Activated naive CD4-positive, alpha-beta T cell treated with anti-CD3 and anti-CD28 coated beads for 36 hours (primary cell): ENCODE data around the gene ZNF219. TPM values are rescaled to one million over a fixed set of nuclear protein-coding genes. Genes with fewer than 3 reads are reported as not detected.

ENCODE experiments used
- CTCF ChIA-PET: fragments of 350-600 bp; sonication (Branson Sonifier 250); formaldehyde crosslinking; loops from one replicate; lab custom pipeline; 2021; ENCODE audit warnings: antibody characterized with exemption; lab: Charles Lee
- DNase-seq: peaks from one replicate; pipeline ENCODE4 v3.0.0-alpha.2; 2020
- H3K27ac Mint-ChIP-seq: one replicate; pipeline ENCODE4 v1.8.0; 2021; ENCODE audit warnings: mild to moderate bottlenecking, mixed read lengths
- H3K27me3 Mint-ChIP-seq: one replicate; pipeline ENCODE4 v1.8.0; 2021; ENCODE audit warnings: low read depth, mixed read lengths
- H3K36me3 Mint-ChIP-seq: one replicate; pipeline ENCODE4 v1.8.0; 2021; ENCODE audit warnings: low read depth, mixed read lengths
- H3K4me1 Mint-ChIP-seq: one replicate; pipeline ENCODE4 v1.8.0; 2021; ENCODE audit warnings: low read depth, mixed read lengths
- H3K4me3 Mint-ChIP-seq: one replicate; pipeline ENCODE4 v1.8.0; 2021; ENCODE audit warnings: mild to moderate bottlenecking, moderate library complexity, mixed read lengths
- H3K9me3 Mint-ChIP-seq: one replicate; pipeline ENCODE4 v1.8.0; 2021; ENCODE audit warnings: mixed read lengths
- intact Hi-C: fragments of 100-400 bp; cut with micrococcal nuclease; formaldehyde crosslinking; loops from one replicate; pipeline ENCODE4 v1.15.1; 2023
- total RNA-seq, 2 experiments: library from RNA; stranded (reverse); gene quantifications; one replicate each; pipeline ENCODE4 v1.2.3, GENCODE V29; 2021

Gene ZNF219
- total RNA-seq, 2 experiments from 2014 or later, result 8.3 to 9.2 TPM

DNA sequence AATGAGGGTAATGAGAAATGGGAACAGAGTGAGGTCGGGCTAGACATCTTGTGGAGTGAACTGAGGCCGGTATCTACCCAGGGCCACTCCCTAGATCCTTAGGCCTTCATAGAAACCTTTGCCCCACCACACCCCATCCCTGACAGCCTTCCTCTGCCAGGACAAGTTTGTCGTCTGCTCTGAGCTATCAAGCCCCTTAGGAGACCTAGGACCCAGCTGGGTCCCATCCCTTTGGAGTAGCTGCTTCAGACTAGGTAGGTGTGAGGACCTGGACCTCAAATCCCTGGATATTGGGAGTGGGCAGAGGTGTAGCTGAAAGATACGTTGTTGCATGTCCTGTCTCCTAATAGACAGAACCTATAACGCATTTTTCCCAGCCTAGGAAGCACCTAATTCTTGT lies 2.5 kb upstream of the ZNF219 start, which contains the start of gene TMEM253:
Gene TMEM253, plus strand, starts transcription at position 136 of the 400 bp plus-strand sequence. CDS start 278 bp downstream, outside the sequence.
- H3K4me3 Mint-ChIP-seq, result no peak within 1 kb of the TSS
- no peak for DNase-seq
- H3K9me3 Mint-ChIP-seq, result no peaks in the 10 kb centered on the region
- intact Hi-C loops, result loop anchor here (5.0 kb wide), 1 partner anchor 639 kb away; the partner anchor contains the start of gene PIP4P1
- H3K36me3 Mint-ChIP-seq, result no peaks in the 10 kb centered on the region
- peaks cover 28% of the 10 kb centered on the region for H3K4me1 Mint-ChIP-seq
- no peaks in the 10 kb centered on the region for H3K27me3 Mint-ChIP-seq
- CTCF ChIA-PET, result interaction anchor here (0.7 to 12.9 kb wide), 7 partner anchors 6 to 130 kb away, joined by 3 to 260 read pairs (median 26); no protein-coding TSS in a partner anchor
- no peak within 1 kb of the TSS for H3K27ac Mint-ChIP-seq

DNA sequence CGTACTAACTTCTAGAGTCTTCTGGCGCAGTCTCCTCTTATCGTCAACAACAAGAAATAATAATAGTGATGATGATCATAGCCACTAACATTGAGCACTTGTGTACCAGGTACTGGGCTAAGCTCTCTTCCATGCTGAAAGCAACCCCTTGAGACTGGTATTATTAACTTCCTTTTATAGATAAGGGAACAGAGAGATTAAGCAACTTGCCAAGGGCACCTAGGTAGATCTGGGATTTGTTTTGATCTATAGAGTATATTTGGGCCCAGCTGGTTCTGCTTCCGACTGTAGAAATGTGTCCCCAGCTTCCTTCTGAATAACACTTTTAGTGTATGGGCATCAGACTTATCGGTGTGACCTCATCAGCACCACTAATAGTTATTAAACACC lies 1.1 kb upstream of the ZNF219 start:
- peaks cover 26% of the 10 kb centered on the region for H3K4me1 Mint-ChIP-seq

DNA sequence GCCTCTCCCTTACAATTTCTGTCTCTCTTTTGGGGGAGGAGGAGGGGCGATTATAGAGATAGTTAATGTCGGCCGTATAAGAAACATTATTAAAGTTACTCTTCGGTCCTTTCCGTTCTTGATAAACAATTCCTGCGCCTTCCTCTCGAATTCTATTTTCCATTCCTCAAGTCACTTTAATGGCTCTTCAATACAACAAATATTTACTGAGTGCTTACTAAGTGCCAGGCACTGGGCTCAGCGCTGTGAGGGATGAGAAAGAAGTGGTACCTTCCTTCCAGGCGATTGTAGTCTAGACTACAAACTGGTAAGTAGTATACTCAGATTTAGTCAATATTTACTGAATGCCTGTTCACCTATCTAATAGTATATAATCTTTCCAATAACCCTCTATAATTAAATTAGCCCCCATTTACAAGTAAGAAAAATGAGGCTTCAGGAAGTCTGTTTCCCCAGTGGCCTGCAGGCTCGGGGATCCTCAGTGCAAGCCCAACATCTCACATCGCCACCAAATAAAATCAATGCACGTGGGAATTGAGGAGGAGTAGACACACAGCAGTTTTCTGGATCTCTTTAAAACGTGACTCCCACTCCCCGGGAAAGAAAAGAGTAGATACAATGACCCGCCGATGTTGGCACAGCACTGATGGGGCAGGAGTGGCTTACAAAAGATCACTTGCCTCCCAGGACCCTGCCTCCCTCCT lies 589 bp upstream of the ZNF219 start:
- DNase-seq, result no peak
- intact Hi-C loops, result no loop called here
- Mint-ChIP-seq H3K4me1 (peaks cover 24% of the 10 kb centered on the region), H3K27me3 (no peaks in the 10 kb centered on the region), H3K27ac (no peak overlapping the region), H3K9me3 (no peaks in the 10 kb centered on the region), H3K4me3 (peak overlapping the region; percentile 76), H3K36me3 (no peaks in the 10 kb centered on the region)
- CTCF ChIA-PET, result interaction anchor here (0.5 to 12.9 kb wide), 5 partner anchors 10 to 230 kb away, joined by 4 to 260 read pairs (median 4); no protein-coding TSS in a partner anchor

More for the DNA sequence above, 1.1 kb upstream of the ZNF219 start:
- Mint-ChIP-seq H3K9me3 (no peaks in the 10 kb centered on the region), H3K27me3 (no peaks in the 10 kb centered on the region), H3K27ac (no peak overlapping the region), H3K4me3 (peak overlapping the region; percentile 76), H3K36me3 (no peaks in the 10 kb centered on the region)
- CTCF ChIA-PET, result interaction anchor here (0.5 to 12.9 kb wide), 7 partner anchors 5 to 230 kb away, joined by 4 to 260 read pairs (median 4); no protein-coding TSS in a partner anchor
- intact Hi-C loops, result no loop called here
- no peak for DNase-seq

DNA sequence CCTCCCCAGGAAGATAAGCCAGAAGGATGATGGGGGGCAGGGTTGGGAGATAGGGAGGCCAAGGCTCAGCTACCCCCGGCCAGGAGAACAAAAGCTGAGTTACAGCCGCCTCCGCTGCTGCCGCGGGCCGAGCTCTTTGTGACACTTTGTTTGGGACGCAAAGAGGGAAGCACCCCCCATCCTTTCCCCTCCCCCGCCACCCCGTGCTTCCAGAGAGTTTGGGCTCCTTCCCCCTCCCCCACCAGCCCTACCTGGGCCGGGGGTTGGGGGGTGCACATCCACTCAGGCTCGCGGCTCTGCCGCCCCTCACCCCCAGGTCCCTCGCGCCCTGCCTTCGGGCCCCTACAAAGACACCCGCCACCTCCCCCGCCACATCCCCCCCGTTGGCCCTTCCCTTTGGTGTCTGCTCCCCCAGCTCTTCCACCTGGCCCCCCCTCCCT lies 799 bp downstream of the ZNF219 start:
- H3K27me3 Mint-ChIP-seq, result no peaks in the 10 kb centered on the region
- peaks cover 20% of the 10 kb centered on the region for H3K4me1 Mint-ChIP-seq
- no peak overlapping the region for H3K27ac Mint-ChIP-seq
- intact Hi-C loops, result no loop called here
- CTCF ChIA-PET, result interaction anchor here (0.8 to 6.9 kb wide), 6 partner anchors 6 to 84 kb away, joined by 3 to 168 read pairs (median 19); partner anchors contain the start of gene TMEM253
- H3K9me3 Mint-ChIP-seq, result no peaks in the 10 kb centered on the region
- no peaks in the 10 kb centered on the region for H3K36me3 Mint-ChIP-seq
- H3K4me3 Mint-ChIP-seq, result peak overlapping the region; percentile 67
- DNase-seq, result peak; percentile 32

DNA sequence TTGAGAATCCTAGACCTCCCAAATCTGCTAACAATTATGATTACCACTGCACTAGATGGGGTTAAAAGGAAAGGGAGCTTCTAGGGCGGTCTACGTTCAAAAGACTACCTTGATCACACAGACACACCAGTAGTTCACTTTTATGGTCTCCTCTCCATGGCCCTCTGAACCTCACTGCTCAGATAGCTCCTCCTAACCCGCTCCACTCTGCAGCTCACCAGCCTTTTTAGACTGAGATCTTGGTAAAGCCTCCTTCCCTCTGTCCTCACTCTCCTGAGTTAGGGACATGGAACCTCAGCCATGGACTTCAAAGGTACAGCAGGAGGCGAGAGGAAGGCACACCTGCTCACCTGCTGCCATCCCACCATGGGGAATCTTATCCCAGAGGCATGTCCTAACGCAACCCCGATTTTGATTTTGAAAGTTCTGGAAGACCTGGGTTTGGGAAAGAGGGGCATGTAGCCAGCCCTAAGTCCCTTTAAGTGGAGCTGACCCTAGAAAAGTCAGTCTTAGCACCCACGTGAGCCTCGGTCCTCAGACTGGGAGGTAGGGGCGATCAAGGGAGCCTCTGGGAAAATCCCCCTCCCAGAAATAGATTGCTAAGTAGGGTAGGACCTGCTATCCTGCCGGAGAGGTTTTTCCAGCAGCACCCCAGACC lies 1.3 kb downstream of the ZNF219 start:
- Mint-ChIP-seq H3K9me3 (no peaks in the 10 kb centered on the region), H3K36me3 (no peaks in the 10 kb centered on the region), H3K27ac (no peak overlapping the region), H3K4me1 (peaks cover 18% of the 10 kb centered on the region), H3K4me3 (peak overlapping the region; percentile 67), H3K27me3 (no peaks in the 10 kb centered on the region)
- CTCF ChIA-PET, result interaction anchor here (0.6 to 6.9 kb wide), 9 partner anchors 6 to 84 kb away, joined by 3 to 168 read pairs (median 4); partner anchors contain the start of gene TMEM253
- DNase-seq, result no peak
- intact Hi-C loops, result loop anchor here (1.0 kb wide), 1 partner anchor 7 kb away; no protein-coding TSS in a partner anchor

DNA sequence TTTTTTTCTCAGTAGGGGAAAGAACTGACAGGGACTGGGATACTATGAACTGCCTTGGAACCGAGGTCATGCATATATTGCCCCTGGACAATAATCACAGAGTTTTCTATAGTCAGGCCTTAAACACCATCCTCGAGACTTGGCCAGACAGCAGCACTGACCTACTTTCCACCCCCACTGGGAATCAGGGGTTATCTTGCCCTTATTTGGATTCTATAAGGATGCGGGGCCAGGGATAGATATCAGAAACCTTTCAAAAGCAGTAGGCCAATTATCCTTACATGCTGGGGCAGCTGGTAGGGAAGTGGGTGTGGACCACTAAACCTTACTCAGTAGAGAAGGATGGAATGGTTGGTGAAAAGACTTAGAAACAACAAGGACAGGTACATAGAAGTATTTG lies 2.0 kb downstream of the ZNF219 start:
- Mint-ChIP-seq H3K9me3 (no peaks in the 10 kb centered on the region), H3K4me1 (peaks cover 15% of the 10 kb centered on the region), H3K27ac (no peak overlapping the region), H3K27me3 (no peaks in the 10 kb centered on the region), H3K4me3 (no peak overlapping the region), H3K36me3 (no peaks in the 10 kb centered on the region)
- intact Hi-C loops, result loop anchor here (1.0 kb wide), 1 partner anchor 8 kb away; no protein-coding TSS in a partner anchor
- CTCF ChIA-PET, result interaction anchor here (0.8 to 6.9 kb wide), 11 partner anchors 7 to 126 kb away, joined by 3 to 168 read pairs (median 4); partner anchors contain the start of genes ARHGEF40 and TMEM253
- DNase-seq, result no peak

DNA sequence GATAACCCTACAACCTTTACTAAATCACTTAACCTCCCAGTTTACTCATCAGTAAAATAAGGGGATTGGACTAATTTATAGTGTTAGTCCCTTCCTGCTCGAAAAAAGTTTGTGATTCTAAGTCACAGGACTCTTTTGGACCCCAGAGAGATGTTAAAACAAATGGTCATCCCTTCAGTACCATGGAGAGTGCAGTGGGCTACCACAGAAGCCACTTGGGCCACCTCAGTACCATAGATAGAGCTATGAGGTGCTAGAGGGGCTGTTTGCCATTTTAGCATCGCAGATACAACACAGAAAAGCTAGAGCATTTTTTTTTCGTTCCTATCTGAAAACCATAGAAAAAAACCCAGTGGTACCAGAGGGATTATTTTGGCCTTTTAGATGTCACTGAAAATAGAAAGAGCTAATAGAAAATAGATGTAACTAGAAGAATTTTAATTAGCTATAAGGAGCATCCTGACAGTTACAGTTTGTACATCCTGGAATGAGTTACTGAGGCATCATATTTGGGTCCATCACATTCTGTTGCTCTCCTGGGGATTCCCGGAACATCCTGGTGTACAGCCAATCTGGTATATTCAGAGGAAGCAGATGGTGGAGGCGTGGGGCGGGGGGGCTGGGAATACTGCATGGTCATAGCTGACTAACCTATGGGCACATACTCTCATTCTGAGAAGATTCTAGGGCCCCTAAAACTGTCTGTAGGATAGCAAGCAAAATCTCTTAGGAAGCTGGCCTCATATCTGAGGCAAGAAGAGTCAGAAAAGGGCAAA lies 2.8 kb downstream of the ZNF219 start:
- Mint-ChIP-seq H3K27ac (no peak overlapping the region), H3K27me3 (no peaks in the 10 kb centered on the region), H3K9me3 (no peaks in the 10 kb centered on the region), H3K4me3 (no peak overlapping the region), H3K36me3 (no peaks in the 10 kb centered on the region), H3K4me1 (peaks cover 15% of the 10 kb centered on the region)
- DNase-seq, result no peak
- intact Hi-C loops, result loop anchor here (1.0 kb wide), 1 partner anchor 9 kb away; no protein-coding TSS in a partner anchor
- CTCF ChIA-PET, result interaction anchor here (0.7 to 6.9 kb wide), 10 partner anchors 8 to 125 kb away, joined by 3 to 168 read pairs (median 4); partner anchors contain the start of genes ARHGEF40 and TMEM253

DNA sequence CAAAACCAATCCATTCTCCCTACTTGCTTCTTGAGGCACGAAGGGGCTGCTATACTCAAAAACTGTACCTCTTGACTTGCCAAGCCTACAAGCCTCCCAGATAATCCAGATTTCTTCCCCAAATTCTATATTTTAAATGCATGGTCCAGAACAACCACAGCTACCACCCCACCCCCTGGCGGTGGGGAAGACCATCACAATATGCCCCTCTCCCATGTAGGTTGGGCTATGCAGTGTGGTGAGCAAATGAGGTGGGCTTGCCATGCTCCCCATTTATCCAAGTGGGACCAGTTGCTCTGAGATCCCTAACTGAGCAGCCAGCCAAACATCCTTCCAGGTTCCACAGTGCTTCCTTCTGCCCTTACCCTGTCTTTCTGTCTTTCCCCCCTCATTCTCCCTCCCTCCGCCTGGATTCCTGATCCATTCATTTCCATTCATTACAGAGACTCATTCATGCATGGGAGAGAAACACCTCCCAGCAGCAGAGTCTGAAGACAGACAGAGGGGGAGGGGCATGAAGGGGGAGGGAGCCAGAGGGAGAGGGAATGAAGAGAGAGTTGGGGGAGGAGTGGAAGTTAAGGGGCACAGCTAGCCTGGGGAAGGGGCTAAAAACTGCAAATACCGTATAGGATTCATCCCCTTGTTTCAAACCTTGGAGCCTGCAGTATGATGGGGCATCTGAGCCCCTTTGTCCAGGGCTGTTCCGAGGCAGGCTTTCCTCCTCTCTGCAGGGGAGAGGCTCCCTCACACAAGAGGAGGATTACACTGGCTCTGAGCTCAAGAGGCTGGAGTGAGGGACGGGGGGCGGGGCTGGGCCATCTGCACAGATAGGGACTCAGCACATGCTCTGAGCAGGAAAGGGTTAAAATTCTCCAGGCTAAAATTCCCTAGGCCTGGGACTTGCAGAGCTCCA lies 4.4 kb downstream of the ZNF219 start:
- H3K9me3 Mint-ChIP-seq, result no peaks in the 10 kb centered on the region
- no peak for DNase-seq
- intact Hi-C loops, result no loop called here
- H3K27me3 Mint-ChIP-seq, result no peaks in the 10 kb centered on the region
- no peaks in the 10 kb centered on the region for H3K36me3 Mint-ChIP-seq
- no peak overlapping the region for H3K4me3 Mint-ChIP-seq
- CTCF ChIA-PET, result interaction anchor here (0.6 to 6.9 kb wide), 21 partner anchors 9 to 463 kb away, joined by 3 to 168 read pairs (median 15); partner anchors contain the start of genes ARHGEF40, SLC39A2, TMEM253 and TPPP2
- H3K27ac Mint-ChIP-seq, result no peak overlapping the region
- peaks cover 10% of the 10 kb centered on the region for H3K4me1 Mint-ChIP-seq

DNA sequence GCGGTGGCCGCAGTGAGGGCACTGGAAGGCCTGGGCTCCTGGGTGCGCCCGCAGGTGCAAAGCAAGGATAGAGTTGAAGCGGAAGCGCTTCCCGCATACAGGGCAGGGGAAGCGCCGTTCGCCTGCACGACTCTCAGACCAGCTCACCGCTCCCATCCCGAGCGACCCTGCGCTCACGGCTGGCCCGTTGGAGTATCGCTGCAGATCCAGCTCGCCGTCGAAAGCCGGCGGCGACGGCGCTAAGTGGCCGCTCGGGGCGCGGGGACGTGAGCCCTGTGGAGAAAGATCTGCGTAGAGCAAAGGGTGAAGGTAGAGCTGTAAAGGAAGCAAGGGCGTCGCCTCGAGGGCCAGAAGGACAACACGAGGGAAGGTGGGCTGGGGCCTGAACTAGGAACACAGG lies 5.4 kb downstream of the ZNF219 start:
- DNase-seq, result no peak
- intact Hi-C loops, result no loop called here
- H3K9me3 Mint-ChIP-seq, result no peaks in the 10 kb centered on the region
- H3K27me3 Mint-ChIP-seq, result no peaks in the 10 kb centered on the region
- H3K4me3 Mint-ChIP-seq, result no peak overlapping the region
- CTCF ChIA-PET, result interaction anchor here (0.6 to 6.9 kb wide), 27 partner anchors 10 to 448 kb away, joined by 3 to 168 read pairs (median 9); partner anchors contain the start of genes ARHGEF40, OR5AU1, SLC39A2 and TMEM253
- peaks cover 8% of the 10 kb centered on the region for H3K4me1 Mint-ChIP-seq
- H3K27ac Mint-ChIP-seq, result no peak overlapping the region
- no peaks in the 10 kb centered on the region for H3K36me3 Mint-ChIP-seq

DNA sequence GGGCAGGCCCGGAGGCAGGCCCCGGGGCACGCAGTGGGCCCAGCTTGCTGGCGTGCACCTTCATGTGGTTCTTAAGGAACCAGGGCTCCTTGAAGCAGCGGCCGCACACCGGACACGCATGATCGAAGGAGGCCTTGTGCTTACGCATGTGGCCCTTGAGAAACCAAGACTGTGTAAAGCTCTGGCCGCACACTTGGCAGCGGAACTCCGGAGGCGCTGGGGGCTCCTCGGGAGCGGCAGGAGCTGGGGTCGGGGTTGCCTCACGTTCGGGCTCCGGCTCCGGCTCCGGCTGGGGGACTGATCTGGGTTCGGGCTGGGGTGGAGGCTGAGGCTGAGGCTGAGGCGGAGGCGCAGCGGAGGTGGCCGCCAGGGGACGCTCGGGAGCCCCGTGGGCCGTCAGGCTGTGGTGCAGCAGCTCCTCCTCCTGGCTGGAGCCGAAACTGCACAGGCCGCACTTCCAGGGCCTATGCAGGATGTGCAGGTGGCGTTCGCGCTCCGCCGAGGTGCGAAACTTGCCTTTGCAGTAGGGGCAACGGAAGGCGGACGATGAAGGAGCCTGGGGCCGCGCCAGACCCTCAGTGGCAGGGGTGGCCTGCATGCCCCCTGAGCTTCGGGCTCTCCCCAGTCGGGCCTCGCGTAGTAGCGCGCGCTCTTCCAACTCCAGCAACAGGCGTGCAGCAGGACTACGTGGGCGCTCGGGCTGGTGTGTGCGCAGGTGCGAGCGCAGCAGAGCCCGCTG lies 6.0 kb downstream of the ZNF219 start:
- Mint-ChIP-seq H3K4me3 (no peak overlapping the region), H3K9me3 (no peaks in the 10 kb centered on the region), H3K27ac (no peak overlapping the region), H3K4me1 (peaks cover 13% of the 10 kb centered on the region), H3K27me3 (no peaks in the 10 kb centered on the region), H3K36me3 (no peaks in the 10 kb centered on the region)
- CTCF ChIA-PET, result interaction anchor here (0.6 to 6.9 kb wide), 34 partner anchors 10 to 447 kb away, joined by 3 to 168 read pairs (median 6); partner anchors contain the start of genes ARHGEF40, OR5AU1, SLC39A2 and TMEM253
- peak; percentile 93 for DNase-seq
- intact Hi-C loops, result loop anchor here (1.0 kb wide), 3 partner anchors 12 to 78 kb away; no protein-coding TSS in a partner anchor
